Stimulated activated naive CD8-positive, alpha-beta T cell treated with anti-CD3 and anti-CD28 coated beads, Interleukin-15, amount 100 ng/mL, for 72 hours (primary cell): ENCODE data around the gene ATP2B3.
A peak's percentile ranks its signal among the peaks of the same experiment; 100 is the strongest.

Experiments used
- ATAC-seq: fragments of 150-1000 bp; cut with Tn5 transposase; 2 replicates; pipeline ENCODE4 v1.10.0; 2021; ENCODE audit warnings: mild to moderate bottlenecking, moderate library complexity
- DNase-seq, 2 donors: peaks; one replicate each; pipeline ENCODE4 v3.0.0; 2021 to 2022
- H3K27ac Mint-ChIP-seq, 2 donors: one replicate each; pipeline ENCODE4 v1.8.0; 2022; ENCODE audit warnings: mild to moderate bottlenecking in 2 of 2, mixed read lengths in 2 of 2, moderate library complexity in 2 of 2
- H3K27me3 Mint-ChIP-seq: one replicate; pipeline ENCODE4 v1.8.0; 2022; ENCODE audit warnings: mixed read lengths
- H3K4me1 Mint-ChIP-seq: one replicate; pipeline ENCODE4 v1.8.0; 2022; ENCODE audit warnings: mild to moderate bottlenecking, mixed read lengths
- H3K4me3 Mint-ChIP-seq, 2 donors: one replicate each; pipeline ENCODE4 v1.8.0; 2022; ENCODE audit warnings: mild to moderate bottlenecking in 2 of 2, mixed read lengths in 2 of 2, moderate library complexity in 1 of 2
- H3K9me3 Mint-ChIP-seq, 2 donors: one replicate each; pipeline ENCODE4 v1.8.0; 2022; ENCODE audit warnings: mixed read lengths in 2 of 2

ATP2B3 gene

GRCh38 chrX:153609917-153610835 is 92.7 kb downstream of the ATP2B3 start:
- Mint-ChIP-seq H3K9me3 (no peaks in the 10 kb centered on the region), H3K27me3 (no peaks in the 10 kb centered on the region), H3K4me3 (peak overlapping the region; percentile 79 to 86), H3K4me1 (peaks cover 21% of the 10 kb centered on the region), H3K27ac (peak overlapping the region; percentile 40 to 78)
- peak; percentile 95 for ATAC-seq
- peak; percentile 72 to 77 for DNase-seq

GRCh38 chrX:153610836-153611213 is 93.4 kb downstream of the ATP2B3 start:
- ATAC-seq: no peak
- H3K4me3 Mint-ChIP-seq: peak overlapping the region; percentile 79 to 86
- DNase-seq: no peak
- peaks cover 21% of the 10 kb centered on the region for H3K4me1 Mint-ChIP-seq
- no peak overlapping the region for H3K27ac Mint-ChIP-seq
- no peaks in the 10 kb centered on the region for H3K9me3 Mint-ChIP-seq
- H3K27me3 Mint-ChIP-seq: no peaks in the 10 kb centered on the region

- Mint-ChIP-seq H3K27me3 (no peaks in the 10 kb centered on the region), H3K9me3 (no peaks in the 10 kb centered on the region), H3K4me3 (no peak overlapping the region)
These were observed 94.1 kb downstream of the ATP2B3 start for GRCh38 chrX:153611298-153612095.

GRCh38 chrX:153612413-153612812 is 95.0 kb downstream of the ATP2B3 start:
- no peak overlapping the region for H3K4me3 Mint-ChIP-seq

More at GRCh38 chrX:153611298-153612095, 94.1 kb downstream of the ATP2B3 start:
- DNase-seq (no peak), ATAC-seq (no peak)
- no peak overlapping the region for H3K27ac Mint-ChIP-seq
- peaks cover 21% of the 10 kb centered on the region for H3K4me1 Mint-ChIP-seq

GRCh38 chrX:153614818-153615217 is 97.4 kb downstream of the ATP2B3 start:
- no peak for ATAC-seq
- Mint-ChIP-seq H3K9me3 (no peaks in the 10 kb centered on the region), H3K4me3 (no peak overlapping the region), H3K4me1 (peaks cover 13% of the 10 kb centered on the region), H3K27me3 (no peaks in the 10 kb centered on the region), H3K27ac (no peak overlapping the region)
- no peak for DNase-seq

More at GRCh38 chrX:153612413-153612812, 95.0 kb downstream of the ATP2B3 start:
- ATAC-seq (no peak), DNase-seq (no peak)
- Mint-ChIP-seq H3K27ac (no peak overlapping the region), H3K27me3 (no peaks in the 10 kb centered on the region), H3K9me3 (no peaks in the 10 kb centered on the region), H3K4me1 (peaks cover 21% of the 10 kb centered on the region)

GRCh38 chrX:153620576-153620975 is 103.1 kb downstream of the ATP2B3 start:
- Mint-ChIP-seq H3K4me3 (no peak overlapping the region), H3K9me3 (no peaks in the 10 kb centered on the region), H3K4me1 (no peaks in the 10 kb centered on the region), H3K27me3 (no peaks in the 10 kb centered on the region), H3K27ac (no peak overlapping the region)
- ATAC-seq (no peak), DNase-seq (no peak)

- Mint-ChIP-seq H3K4me1 (no peaks in the 10 kb centered on the region), H3K9me3 (no peaks in the 10 kb centered on the region), H3K4me3 (no peak overlapping the region), H3K27me3 (no peaks in the 10 kb centered on the region), H3K27ac (no peak overlapping the region)
- ATAC-seq (no peak), DNase-seq (no peak)
These were observed 104.6 kb downstream of the ATP2B3 start for GRCh38 chrX:153621949-153622598.

- H3K27ac Mint-ChIP-seq: no peak overlapping the region
- DNase-seq: no peak
These were observed 105.3 kb downstream of the ATP2B3 start for GRCh38 chrX:153622661-153623309.

GRCh38 chrX:153623310-153624029 is 106.0 kb downstream of the ATP2B3 start:
- ATAC-seq (no peak), DNase-seq (no peak)
- Mint-ChIP-seq H3K4me3 (no peak overlapping the region), H3K4me1 (no peaks in the 10 kb centered on the region), H3K27me3 (no peaks in the 10 kb centered on the region), H3K27ac (no peak overlapping the region), H3K9me3 (no peaks in the 10 kb centered on the region)

More at GRCh38 chrX:153622661-153623309, 105.3 kb downstream of the ATP2B3 start:
- H3K4me3 Mint-ChIP-seq: no peak overlapping the region
- no peaks in the 10 kb centered on the region for H3K9me3 Mint-ChIP-seq
- no peaks in the 10 kb centered on the region for H3K27me3 Mint-ChIP-seq
- no peaks in the 10 kb centered on the region for H3K4me1 Mint-ChIP-seq
- ATAC-seq: no peak

- Mint-ChIP-seq H3K27me3 (no peaks in the 10 kb centered on the region), H3K9me3 (no peaks in the 10 kb centered on the region), H3K4me1 (no peaks in the 10 kb centered on the region), H3K4me3 (no peak overlapping the region), H3K27ac (no peak overlapping the region)
- no peak for DNase-seq
- no peak for ATAC-seq
These were observed 107.0 kb downstream of the ATP2B3 start for GRCh38 chrX:153624196-153625091.

GRCh38 chrX:153625271-153626024 is 108.0 kb downstream of the ATP2B3 start:
- Mint-ChIP-seq H3K27ac (no peak overlapping the region), H3K9me3 (no peaks in the 10 kb centered on the region), H3K27me3 (no peaks in the 10 kb centered on the region), H3K4me3 (no peak overlapping the region), H3K4me1 (no peaks in the 10 kb centered on the region)
- ATAC-seq (no peak), DNase-seq (no peak)

GRCh38 chrX:153626025-153626633 is 108.7 kb downstream of the ATP2B3 start:
- Mint-ChIP-seq H3K4me1 (no peaks in the 10 kb centered on the region), H3K27ac (no peak overlapping the region), H3K9me3 (no peaks in the 10 kb centered on the region), H3K4me3 (no peak overlapping the region), H3K27me3 (no peaks in the 10 kb centered on the region)
- DNase-seq: no peak
- ATAC-seq: no peak
